Transverse colon (tissue), 4 donors: ENCODE measurements around the gene AGR3.

Experiments used
- EP300 ChIP-seq: sonication (generic); formaldehyde crosslinking; IDR thresholded peaks from one replicate; pipeline ENCODE4 v1.6.1; 2017; ENCODE audit warnings: antibody characterized with exemption, low read depth
- POLR2A ChIP-seq: fragments of 450-650 bp; IDR thresholded peaks from one replicate; pipeline ENCODE4 v1.6.1; 2016; ENCODE audit warnings: antibody characterized with exemption, mild to moderate bottlenecking, moderate library complexity
- POLR2AphosphoS5 ChIP-seq, 3 donors: sonication (generic); formaldehyde crosslinking; IDR thresholded peaks; one replicate each; pipeline ENCODE4 v1.6.1; 2016; ENCODE audit warnings: antibody characterized with exemption in 3 of 3
- TF ChIP-seq, protein P1 (sequence below), 5 experiments: fragments of 200-600 bp in 3 of 5; fragments of 450-650 bp in 2 of 5; sonication (generic) in 3 of 5; IDR thresholded peaks; 1 replicate in 2 of 5; 2 replicates in 3 of 5; pipeline ENCODE4 v1.5.1; 2016 to 2017; ENCODE audit warnings: antibody characterized with exemption in 5 of 5, inconsistent platforms in 3 of 5, mild to moderate bottlenecking in 2 of 5, moderate library complexity in 1 of 5

DNA sequence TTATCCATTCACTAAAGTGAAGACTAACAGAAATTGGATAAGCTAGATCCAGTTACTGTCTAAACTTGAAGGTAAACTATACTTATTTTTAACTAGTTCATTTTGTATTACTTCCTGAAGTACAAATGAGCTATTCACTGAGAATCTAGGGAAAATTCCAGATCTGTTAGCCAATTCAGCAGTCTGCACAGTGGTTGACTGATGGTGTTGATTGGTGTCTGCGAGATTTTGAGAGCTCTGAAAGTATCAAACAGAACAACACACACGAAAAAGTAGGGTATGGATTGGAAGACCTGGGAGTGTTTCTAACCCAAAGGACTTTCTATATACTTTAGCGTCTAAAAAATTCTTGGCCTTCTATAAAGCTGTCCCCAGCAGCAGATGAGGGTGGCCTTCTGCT is 43.4 kb downstream of the AGR3 start:
- TF ChIP-seq POLR2A (no peak), EP300 (no peak), POLR2AphosphoS5 (IDR thresholded peaks at IDR 0.05) (no peak)
- TF ChIP-seq, protein P1, sequence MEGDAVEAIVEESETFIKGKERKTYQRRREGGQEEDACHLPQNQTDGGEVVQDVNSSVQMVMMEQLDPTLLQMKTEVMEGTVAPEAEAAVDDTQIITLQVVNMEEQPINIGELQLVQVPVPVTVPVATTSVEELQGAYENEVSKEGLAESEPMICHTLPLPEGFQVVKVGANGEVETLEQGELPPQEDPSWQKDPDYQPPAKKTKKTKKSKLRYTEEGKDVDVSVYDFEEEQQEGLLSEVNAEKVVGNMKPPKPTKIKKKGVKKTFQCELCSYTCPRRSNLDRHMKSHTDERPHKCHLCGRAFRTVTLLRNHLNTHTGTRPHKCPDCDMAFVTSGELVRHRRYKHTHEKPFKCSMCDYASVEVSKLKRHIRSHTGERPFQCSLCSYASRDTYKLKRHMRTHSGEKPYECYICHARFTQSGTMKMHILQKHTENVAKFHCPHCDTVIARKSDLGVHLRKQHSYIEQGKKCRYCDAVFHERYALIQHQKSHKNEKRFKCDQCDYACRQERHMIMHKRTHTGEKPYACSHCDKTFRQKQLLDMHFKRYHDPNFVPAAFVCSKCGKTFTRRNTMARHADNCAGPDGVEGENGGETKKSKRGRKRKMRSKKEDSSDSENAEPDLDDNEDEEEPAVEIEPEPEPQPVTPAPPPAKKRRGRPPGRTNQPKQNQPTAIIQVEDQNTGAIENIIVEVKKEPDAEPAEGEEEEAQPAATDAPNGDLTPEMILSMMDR (IDR thresholded peaks at IDR 0.05): no peak
